Measurements from ENCODE around the gene C12orf50.
"Not testable (repeated sequence)": the region's sequence is repeated elsewhere in the genome, so short reads cannot be mapped to it uniquely, and the experiment has no call there.

Gene C12orf50

GRCh38 chr12:87988534-87988933, 40.7 kb downstream of the C12orf50 start:
- DNase-seq (ENCODE audit: low spot score): no peak

DNA sequence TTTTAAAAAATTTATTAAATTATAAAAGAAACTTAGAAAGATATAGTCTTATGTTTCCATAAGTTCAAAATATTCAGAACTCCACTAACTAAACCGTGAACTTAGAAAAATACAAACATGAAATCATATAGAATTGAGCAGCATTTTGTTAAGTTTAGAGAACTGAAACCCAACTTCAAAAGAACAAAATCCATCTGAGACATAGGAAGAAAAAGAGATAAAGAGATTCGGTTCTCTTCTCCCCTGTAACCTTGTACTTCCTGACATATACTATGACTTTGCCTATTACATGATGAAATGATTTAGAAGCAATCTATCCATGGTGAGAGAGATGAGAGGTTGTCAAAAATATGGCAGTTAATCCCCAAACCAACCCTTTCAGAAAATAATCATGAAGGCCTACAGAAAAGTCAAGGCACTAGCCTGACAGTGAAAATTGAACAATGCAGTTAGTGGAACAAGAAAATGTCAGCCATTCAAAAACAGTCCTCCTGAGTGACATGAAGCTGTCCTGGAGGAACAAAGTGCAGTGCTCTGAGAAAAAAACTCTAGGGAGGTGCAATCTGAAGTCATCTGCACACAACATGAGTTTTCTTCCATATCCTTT, 44.0 kb downstream of the C12orf50 start:
- DNase-seq (ENCODE audit: low spot score): no peak

GRCh38 chr12:87982208-87982607, 47.0 kb downstream of the C12orf50 start:
- DNase-seq (ENCODE audit: low spot score): no peak

DNA sequence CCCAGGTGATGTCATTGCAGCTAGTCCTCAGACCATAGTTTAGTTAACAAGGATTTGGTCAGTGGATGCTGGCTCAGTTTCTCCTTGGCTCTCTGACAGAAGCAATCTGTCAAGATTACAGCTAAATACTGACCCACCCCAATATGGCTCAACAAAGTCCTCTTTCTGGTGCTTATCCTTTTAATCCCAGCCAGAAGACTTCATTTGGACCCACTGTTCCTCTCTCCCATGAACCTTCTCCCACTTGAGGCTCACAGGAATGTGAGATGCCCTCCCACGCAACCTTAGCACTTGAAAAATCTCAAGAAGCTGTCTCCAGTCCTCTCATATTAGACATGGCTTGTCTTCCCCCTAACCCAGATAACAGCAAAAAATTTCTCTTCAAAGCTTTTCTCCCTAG, 47.7 kb downstream of the C12orf50 start:
- no peak for DNase-seq (ENCODE audit: low spot score)

DNA sequence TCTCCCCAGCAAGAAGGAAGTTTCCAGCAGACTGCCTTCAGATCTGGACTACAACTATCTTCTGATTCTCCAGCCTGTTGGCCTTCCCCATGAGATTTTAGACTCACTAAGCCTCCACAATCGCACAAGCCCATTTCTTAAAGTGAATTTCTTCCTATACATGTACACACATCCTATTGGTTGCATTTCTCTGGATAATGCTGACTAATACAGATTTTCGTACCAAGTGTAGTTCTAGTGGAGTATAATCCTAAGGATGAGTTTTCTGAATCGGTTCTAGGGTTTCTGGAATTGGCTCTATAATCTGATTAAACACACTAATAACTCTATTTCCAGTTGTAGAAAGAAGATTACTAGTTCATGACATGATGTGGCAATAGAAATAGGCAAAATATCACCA, 53.3 kb downstream of the C12orf50 start:
- no peak for DNase-seq (ENCODE audit: low spot score)

GRCh38 chr12:87967871-87968270, 61.3 kb downstream of the C12orf50 start:
- no peak for DNase-seq (ENCODE audit: low spot score)

- DNase-seq (ENCODE audit: low spot score): no peak
These were observed 68.6 kb downstream of the C12orf50 start for GRCh38 chr12:87960566-87960965.

DNA sequence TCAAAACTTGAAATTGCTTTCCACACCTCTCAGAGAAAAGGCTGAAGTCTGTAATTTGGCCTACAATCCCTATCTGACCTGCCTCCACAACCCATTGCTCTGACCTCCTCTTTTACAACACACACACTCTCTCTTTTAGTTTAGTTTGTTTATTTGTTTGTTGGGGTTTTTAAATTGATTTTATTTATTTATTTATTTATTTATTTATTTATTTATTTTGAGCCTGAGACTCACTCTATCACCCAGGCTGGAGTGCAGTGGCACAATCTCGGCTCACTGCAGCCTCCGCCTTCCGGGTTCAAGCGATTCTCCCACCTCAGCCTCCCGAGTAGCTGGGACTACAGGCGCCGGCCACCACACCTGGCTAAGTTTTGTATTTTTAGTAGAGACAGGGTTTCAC, 75.2 kb downstream of the C12orf50 start:
- not testable (repeated sequence) for DNase-seq (ENCODE audit: low spot score)

DNA sequence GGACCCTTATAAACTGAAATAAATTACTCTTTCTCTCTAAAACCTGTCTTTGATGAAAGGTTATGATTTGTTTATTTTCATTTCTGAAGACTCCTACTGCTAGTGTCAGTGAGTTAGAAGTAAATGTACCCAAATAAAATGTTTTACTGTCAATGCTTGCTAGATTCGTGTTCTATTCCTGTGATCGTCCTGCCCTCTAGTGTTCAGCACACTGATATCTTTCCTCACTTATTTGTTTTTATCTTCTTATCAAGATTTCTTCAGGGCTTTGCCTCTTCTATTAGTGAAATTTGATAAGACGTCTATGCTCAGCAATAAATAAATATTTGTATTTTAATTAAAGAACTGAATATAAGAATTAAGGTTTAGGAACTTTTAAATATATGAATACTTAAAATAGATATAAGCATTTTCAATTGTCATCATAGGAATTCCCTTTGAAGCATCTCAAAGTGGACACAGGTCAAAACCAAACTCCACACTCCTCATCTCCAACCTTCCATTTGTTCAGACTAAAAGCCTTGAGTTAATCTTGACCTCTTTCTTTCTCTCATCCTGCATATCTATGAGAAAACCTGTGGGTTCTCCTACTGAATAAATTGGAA, 75.8 kb downstream of the C12orf50 start:
- peak; percentile 49 for DNase-seq (ENCODE audit: low spot score)

- DNase-seq (ENCODE audit: low spot score): no peak
These were observed 76.4 kb downstream of the C12orf50 start for GRCh38 chr12:87952850-87953249.

- DNase-seq (ENCODE audit: low spot score): no peak
These were observed 77.0 kb downstream of the C12orf50 start for GRCh38 chr12:87952223-87952622.

- DNase-seq (ENCODE audit: low spot score): no peak
These were observed 85.4 kb downstream of the C12orf50 start for GRCh38 chr12:87943762-87944161.

GRCh38 chr12:87943023-87943422, 86.2 kb downstream of the C12orf50 start:
- no peak for DNase-seq (ENCODE audit: low spot score)

DNA sequence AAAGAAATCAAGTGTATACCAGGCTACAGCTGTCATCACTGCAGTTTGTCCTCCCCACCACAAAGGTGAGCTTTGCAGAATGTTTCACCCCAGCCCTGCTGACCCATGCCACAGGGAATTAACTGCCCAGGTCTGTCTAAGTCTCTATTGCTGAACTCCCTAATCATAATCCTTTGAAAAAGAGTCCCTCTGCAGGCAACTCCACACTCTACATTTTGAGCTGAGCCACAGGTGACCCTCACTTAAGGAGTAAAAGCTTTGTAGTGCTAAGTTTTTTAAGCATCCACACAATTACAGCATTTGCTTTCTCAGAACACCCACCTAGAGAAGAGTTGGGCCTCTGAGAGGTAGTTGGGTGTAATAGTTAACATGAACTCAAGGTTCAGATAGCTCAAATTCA, 90.0 kb downstream of the C12orf50 start:
- DNase-seq (ENCODE audit: low spot score): no peak

DNA sequence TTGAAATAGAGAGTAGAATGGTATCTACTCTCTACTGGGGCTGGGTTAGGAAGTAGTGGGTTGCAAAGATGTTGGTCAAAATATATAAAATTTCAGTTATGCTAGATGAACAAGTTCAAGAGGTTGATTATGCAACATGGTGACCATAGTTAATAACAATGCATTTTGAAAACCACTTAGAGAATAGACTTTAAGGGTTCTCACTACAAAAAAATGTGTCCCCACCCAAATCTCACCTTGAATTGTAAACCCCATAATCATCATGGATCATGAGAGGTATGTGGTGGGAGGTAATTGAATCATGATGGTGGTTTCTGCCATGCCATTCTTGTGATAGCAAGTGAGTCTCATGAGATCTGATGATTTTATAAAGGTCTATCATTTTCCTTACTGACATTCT, 94.0 kb downstream of the C12orf50 start:
- no peak for DNase-seq (ENCODE audit: low spot score)

GRCh38 chr12:87933991-87934390, 95.2 kb downstream of the C12orf50 start:
- DNase-seq (ENCODE audit: low spot score): no peak

DNA sequence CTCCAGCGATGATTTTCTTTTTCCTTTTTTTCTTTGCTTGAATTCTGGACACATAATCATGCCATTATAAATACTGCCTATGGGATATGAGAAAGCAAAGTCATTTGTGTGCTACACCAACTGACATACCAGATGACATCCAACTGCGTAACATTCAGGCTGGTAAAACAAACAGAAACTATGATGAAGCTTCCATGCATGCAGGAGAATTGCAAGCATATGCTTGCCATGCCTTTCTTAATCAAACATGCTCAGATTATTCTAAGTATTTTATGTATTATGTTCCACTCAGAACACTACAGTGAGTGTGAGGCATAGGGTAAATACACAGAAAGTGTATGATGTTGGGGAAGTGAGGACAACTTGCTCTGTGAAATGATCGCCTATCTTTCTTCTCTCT, 97.4 kb downstream of the C12orf50 start:
- no peak for DNase-seq (ENCODE audit: low spot score)

DNA sequence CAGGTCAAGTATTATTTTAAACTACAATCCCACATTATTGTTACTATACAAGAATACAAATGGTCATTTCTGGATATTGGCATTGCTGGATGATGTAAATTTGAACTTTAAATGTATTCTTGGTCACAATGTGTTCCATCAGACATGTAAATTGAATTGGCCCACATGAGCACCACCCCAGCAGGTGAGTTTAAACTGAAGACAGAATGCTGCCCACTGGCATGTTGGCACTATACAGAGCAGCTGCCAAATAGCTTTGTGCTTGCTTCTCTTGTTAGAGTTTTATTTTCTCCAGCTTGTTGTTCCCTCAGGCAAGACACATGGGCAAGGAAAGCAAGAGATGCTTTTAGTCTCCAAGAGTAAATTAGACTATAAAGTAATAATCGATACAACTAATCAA, 98.6 kb downstream of the C12orf50 start:
- no peak for DNase-seq (ENCODE audit: low spot score)
